ENCODE data around the gene NIPSNAP2. TPM values are rescaled to one million over a fixed set of nuclear protein-coding genes. Genes with fewer than 3 reads are reported as not detected.

NIPSNAP2 gene
- total and polyA plus RNA-seq, 10 of the 15 experiments (the other 5 are each of a cell fraction or from before 2014, with no cell fraction given), result 24.7 to 88.5 (median 49.9) TPM

DNA sequence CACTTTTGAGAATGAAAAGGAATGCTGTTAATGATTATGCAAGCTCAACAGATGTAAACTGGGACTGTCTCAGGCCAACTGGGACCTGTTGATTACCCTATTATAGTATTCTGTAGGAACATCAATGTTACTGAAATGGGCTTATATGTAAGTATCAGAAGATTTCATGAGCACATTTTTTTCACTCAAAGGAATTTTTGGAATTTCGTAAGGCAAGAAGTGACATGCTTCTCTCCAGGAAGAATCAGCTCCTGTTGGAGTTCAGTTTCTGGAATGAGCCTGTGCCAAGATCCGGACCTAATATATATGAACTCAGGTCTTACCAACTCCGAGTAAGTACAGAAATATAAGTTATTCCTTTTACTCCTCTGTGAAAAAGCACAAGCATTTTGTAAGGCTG lies 19.2 kb downstream of the NIPSNAP2 start:
- no peak overlapping the region for H2AFZ ChIP-seq (ENCODE audit: control insufficient read depth, low read depth, low read length)
- TF ChIP-seq PKNOX1 (IDR thresholded peaks at IDR 0.05) (no peak), TARDBP (IDR thresholded peaks at IDR 0.05; ENCODE audit: borderline replicate concordance) (no peak), BMI1 (IDR thresholded peaks at IDR 0.05; ENCODE audit: borderline replicate concordance) (no peak), RFX5 (IDR thresholded peaks at IDR 0.05; ENCODE audit: low read depth, low read length) (no peak), PML (IDR thresholded peaks at IDR 0.05; ENCODE audit: low read length) (no peak)
- SMC1A ChIA-PET (ENCODE audit: uncharacterized antibody, unreplicated experiment), result interaction anchor here (0.6 kb wide), 1 partner anchor 352 kb away, joined by 3 read pairs; no protein-coding TSS in a partner anchor
- no peaks in the 10 kb centered on the region for H3K27me3 ChIP-seq (replicated peaks in 1 of 2; ENCODE audit: control insufficient read depth in 2 of 2, insufficient read depth in 2 of 2, low read length in 1 of 2)
- RAD21 ChIA-PET (ENCODE audit: unreplicated experiment), result no interaction called here
- no TSS peak for BruUV-seq (replicated peaks)
- H3K4me1 ChIP-seq (ENCODE audit: control insufficient read depth, insufficient read depth, low read length), result no peaks in the 10 kb centered on the region
- intact Hi-C loops (cut with micrococcal nuclease; ENCODE audit: unreplicated experiment) (no loop called here), in situ Hi-C loops (cut with MboI) (no loop called here)
- H3K4me2 ChIP-seq (ENCODE audit: control insufficient read depth, insufficient read depth), result no peak overlapping the region
- no peak overlapping the region for H3K27ac ChIP-seq (ENCODE audit: control insufficient read depth, insufficient read depth)
- DNase-seq (ENCODE audit: low read depth, low spot score) (no peak), ATAC-seq (no peak), FAIRE-seq (no peak)
- POLR2A ChIA-PET, result no interaction called here
- WGBS (ENCODE audit: insufficient coverage, insufficient replicate concordance, low lambda C conversion rate, missing lambda C conversion rate), result 77% methylated on average over 3 of the region's 3 CpGs
- no peak overlapping the region for H3K4me3 ChIP-seq
- no peaks in the 10 kb centered on the region for H3K9me3 ChIP-seq (replicated peaks; ENCODE audit: control insufficient read depth, insufficient read depth, low read length)
- H4K20me1 ChIP-seq (ENCODE audit: control insufficient read depth, insufficient read depth), result no peaks in the 10 kb centered on the region
- CTCF ChIA-PET, result no interaction called here
- peaks cover 0 to 19% of the 10 kb centered on the region in 2 experiments; a peak in 2 of 4 replicates for H3K36me3 ChIP-seq (ENCODE audit: control insufficient read depth in 2 of 2, insufficient read depth in 2 of 2, low read length in 1 of 2)
- no peaks in the 10 kb centered on the region for H3K79me2 ChIP-seq (ENCODE audit: control insufficient read depth, insufficient read depth, low read length)
- no peak overlapping the region for H3K9ac ChIP-seq (ENCODE audit: control insufficient read depth, insufficient read depth, low read length)

DNA sequence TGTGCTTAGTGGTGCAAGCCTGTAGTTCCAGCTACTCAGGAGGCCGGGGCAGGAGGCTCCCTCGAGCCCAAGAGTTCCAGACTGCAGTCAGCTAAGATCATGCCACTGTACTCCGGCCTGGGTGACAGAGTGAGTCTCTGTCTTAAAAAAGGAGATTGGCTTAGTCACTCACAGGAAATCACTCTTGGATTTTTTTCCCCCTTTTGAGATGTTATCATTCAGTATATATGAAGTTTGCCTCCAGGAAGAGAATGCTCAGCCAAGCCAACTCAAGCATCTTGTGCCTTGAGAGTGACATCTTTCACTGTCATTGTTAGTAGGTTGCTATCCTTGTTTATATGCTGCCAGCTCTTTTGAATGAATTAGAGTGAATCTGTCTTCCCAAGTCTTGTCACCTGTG lies 28.0 kb downstream of the NIPSNAP2 start:
- POLR2A ChIA-PET, result no interaction called here
- Histone ChIP-seq H3K27ac (ENCODE audit: control insufficient read depth, insufficient read depth) (no peak overlapping the region), H3K9me3 (replicated peaks; ENCODE audit: control insufficient read depth, insufficient read depth, low read length) (no peaks in the 10 kb centered on the region), H2AFZ (ENCODE audit: control insufficient read depth, low read depth, low read length) (no peak overlapping the region), H3K4me1 (ENCODE audit: control insufficient read depth, insufficient read depth, low read length) (no peaks in the 10 kb centered on the region), H3K79me2 (ENCODE audit: control insufficient read depth, insufficient read depth, low read length) (no peaks in the 10 kb centered on the region), H3K4me2 (ENCODE audit: control insufficient read depth, insufficient read depth) (no peak overlapping the region), H3K9ac (ENCODE audit: control insufficient read depth, insufficient read depth, low read length) (no peak overlapping the region), H3K36me3 (ENCODE audit: control insufficient read depth in 2 of 2, insufficient read depth in 2 of 2, low read length in 1 of 2) (peaks cover 2% of the 10 kb centered on the region in 2 experiments), H4K20me1 (ENCODE audit: control insufficient read depth, insufficient read depth) (no peaks in the 10 kb centered on the region), H3K4me3 (no peak overlapping the region), H3K27me3 (replicated peaks in 1 of 2; ENCODE audit: control insufficient read depth in 2 of 2, insufficient read depth in 2 of 2, low read length in 1 of 2) (no peaks in the 10 kb centered on the region)
- WGBS (ENCODE audit: insufficient coverage, insufficient replicate concordance, low lambda C conversion rate, missing lambda C conversion rate), result 74% methylated on average over 3 of the region's 3 CpGs
- no peak for ATAC-seq
- SMC1A ChIA-PET (ENCODE audit: uncharacterized antibody, unreplicated experiment), result no interaction called here
- no peak for DNase-seq (ENCODE audit: low read depth, low spot score)
- BruUV-seq (replicated peaks), result no TSS peak
- RAD21 ChIA-PET (ENCODE audit: unreplicated experiment), result no interaction called here
- no peak for FAIRE-seq
- in situ Hi-C loops (cut with MboI), result no loop called here
- CTCF ChIA-PET, result interaction anchor here (0.6 kb wide), 1 partner anchor 16 kb away, joined by 3 read pairs; no protein-coding TSS in a partner anchor
- intact Hi-C loops (cut with micrococcal nuclease; ENCODE audit: unreplicated experiment), result no loop called here
- TF ChIP-seq FOXK2 (IDR thresholded peaks at IDR 0.05), result no peak
- no peak for TF ChIP-seq ZNF24 (IDR thresholded peaks at IDR 0.05)
- no peak for TF ChIP-seq TCF12 (IDR thresholded peaks at IDR 0.05; ENCODE audit: low read depth, low read length)
- no peak for TF ChIP-seq CREB1 (IDR thresholded peaks at IDR 0.05; ENCODE audit: low read depth)
- no peak for TF ChIP-seq LARP7 (IDR thresholded peaks at IDR 0.05)
- TF ChIP-seq USF1 (IDR thresholded peaks at IDR 0.05; ENCODE audit: borderline replicate concordance, extremely low read length, insufficient read depth, low read depth, low read length), result no peak
- TF ChIP-seq ZBTB40 (IDR thresholded peaks at IDR 0.05; ENCODE audit: borderline replicate concordance), result no peak
- TF ChIP-seq SUZ12 (IDR thresholded peaks at IDR 0.05; ENCODE audit: unreplicated experiment), result no peak
- no peak for TF ChIP-seq HDAC6 (IDR thresholded peaks at IDR 0.05; ENCODE audit: unreplicated experiment)
